ENCODE results near the gene TPCN2. TPM values are rescaled to one million over a fixed set of nuclear protein-coding genes. Genes with fewer than 3 reads are reported as not detected.

Gene TPCN2
- total and polyA plus RNA-seq, 2 of the 8 experiments (the other 6 are each of a cell fraction or from before 2014, with no cell fraction given), result 9.7 to 18.6 TPM

DNA sequence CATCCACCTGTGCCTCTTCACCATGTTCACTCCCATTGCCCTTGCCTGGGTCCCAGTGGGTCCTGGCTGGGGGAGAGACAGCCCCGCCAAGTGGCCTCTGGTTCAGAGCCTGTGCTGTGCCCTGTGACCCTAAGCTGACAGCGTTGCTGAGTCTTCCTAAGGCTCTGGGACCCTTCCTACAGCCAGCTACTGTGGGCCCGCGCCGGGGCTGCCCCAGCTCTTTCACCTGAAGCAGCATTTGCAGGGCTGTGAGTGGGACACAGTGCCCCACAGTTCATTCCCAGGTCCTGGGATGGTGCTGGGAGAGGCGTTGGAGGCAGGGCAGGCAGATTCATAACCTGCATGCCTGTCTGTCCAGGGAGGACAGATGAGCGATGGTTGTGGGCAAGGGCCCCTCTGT lies 10.7 kb downstream of the TPCN2 start:
- no peak overlapping the region for H3K4me3 ChIP-seq (ENCODE audit: extremely low read depth in 1 of 4, insufficient read depth in 2 of 4, low read depth in 3 of 4, low read length in 4 of 4)
- no peak overlapping the region for H3K4ac ChIP-seq (replicated peaks; ENCODE audit: insufficient read length, low read depth, low read length)
- H3K18ac ChIP-seq (ENCODE audit: extremely low read depth, low read length), result no peak overlapping the region
- no peak overlapping the region for H2BK15ac ChIP-seq (ENCODE audit: low read length)
- TF ChIP-seq, protein P1, sequence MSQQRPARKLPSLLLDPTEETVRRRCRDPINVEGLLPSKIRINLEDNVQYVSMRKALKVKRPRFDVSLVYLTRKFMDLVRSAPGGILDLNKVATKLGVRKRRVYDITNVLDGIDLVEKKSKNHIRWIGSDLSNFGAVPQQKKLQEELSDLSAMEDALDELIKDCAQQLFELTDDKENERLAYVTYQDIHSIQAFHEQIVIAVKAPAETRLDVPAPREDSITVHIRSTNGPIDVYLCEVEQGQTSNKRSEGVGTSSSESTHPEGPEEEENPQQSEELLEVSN (IDR thresholded peaks at IDR 0.05), result no peak
- TF ChIP-seq CBX5 (IDR thresholded peaks at IDR 0.05; ENCODE audit: low read depth, low read length), result no peak
- TF ChIP-seq NANOG (IDR thresholded peaks at IDR 0.05; ENCODE audit: insufficient read depth, low read depth, low read length, poor library complexity, severe bottlenecking), result no peak
- no peak for TF ChIP-seq BCL11A (IDR thresholded peaks at IDR 0.05; ENCODE audit: low read depth in 2 of 2, low read length in 2 of 2)
- TF ChIP-seq NRF1 (IDR thresholded peaks at IDR 0.05; ENCODE audit: low read depth, low read length), result no peak
- no peak for TF ChIP-seq CBX8 (IDR thresholded peaks at IDR 0.05; ENCODE audit: borderline replicate concordance, low read depth, low read length)
- TF ChIP-seq TAF1 (IDR thresholded peaks at IDR 0.05; ENCODE audit: low read depth, low read length), result no peak
- no peak for TF ChIP-seq SRF (IDR thresholded peaks at IDR 0.05; ENCODE audit: low read depth, low read length)
- no peak for TF ChIP-seq HDAC2 (IDR thresholded peaks at IDR 0.05; ENCODE audit: borderline replicate concordance in 1 of 2, low read depth in 2 of 2, low read length in 2 of 2)
- no peaks in the 10 kb centered on the region; a peak in 1 of 7 replicates for H3K4me1 ChIP-seq (replicated peaks in 1 of 4; ENCODE audit: control insufficient read depth in 3 of 4, insufficient read depth in 4 of 4, low read length in 3 of 4)
- FAIRE-seq (no peak), DNase-seq (ENCODE audit: low read depth in 1 of 2, low spot score in 2 of 2) (no peak)
- H3K23ac ChIP-seq (ENCODE audit: insufficient read length), result no peak overlapping the region
- POLR2A ChIA-PET (ENCODE audit: partially characterized antibody), result interaction anchor here (0.8 kb wide), 1 partner anchor 11 kb away, joined by 3 read pairs; the partner anchor contains the start of gene TPCN2
- H4K5ac ChIP-seq (ENCODE audit: insufficient read length, low read depth, low read length), result no peak overlapping the region
- peaks cover 14% of the 10 kb centered on the region for H3K79me1 ChIP-seq (ENCODE audit: low read depth, low read length)
- H2BK5ac ChIP-seq (ENCODE audit: low read depth, low read length), result no peak overlapping the region
- H4K91ac ChIP-seq (replicated peaks; ENCODE audit: insufficient read length, low read length), result no peak overlapping the region
- H2BK20ac ChIP-seq (ENCODE audit: low read length), result no peak overlapping the region
- no peak overlapping the region for H2AK5ac ChIP-seq (ENCODE audit: low read depth, low read length)
- no peak overlapping the region for H2AFZ ChIP-seq (ENCODE audit: low read length)
- CTCF ChIA-PET (ENCODE audit: partially characterized antibody), result interaction anchor here (0.9 to 2.2 kb wide), 6 partner anchors 15 to 96 kb away, joined by 3 to 5 read pairs (median 4); no protein-coding TSS in a partner anchor
- peaks cover 0 to 11% (median 3%) of the 10 kb centered on the region in 4 experiments; a peak in 6 of 8 replicates for H3K36me3 ChIP-seq (ENCODE audit: control insufficient read depth in 2 of 4, insufficient read depth in 4 of 4, low read length in 3 of 4)
- no peak overlapping the region for H3K27ac ChIP-seq (ENCODE audit: low read depth, low read length)
- H3K14ac ChIP-seq (ENCODE audit: insufficient read length), result no peak overlapping the region
- 94% methylated on average over 7 of the region's 7 CpGs; no CpG with 5 or more reads in 1 of the 2 experiments for WGBS, 2 experiments (ENCODE audit: extremely low coverage in 1 of 2, insufficient coverage in 1 of 2, insufficient read length in 1 of 2, insufficient replicate concordance in 2 of 2, low coverage in 1 of 2, low lambda C conversion rate in 2 of 2, missing lambda C conversion rate in 1 of 2)
- no peak overlapping the region for H2BK120ac ChIP-seq (replicated peaks; ENCODE audit: low read depth, low read length)
- no peak overlapping the region for H4K8ac ChIP-seq (ENCODE audit: extremely low read depth, insufficient read depth, low read length)
- no peak overlapping the region for H3K9ac ChIP-seq (replicated peaks in 1 of 4; ENCODE audit: extremely low read depth in 1 of 4, low read depth in 3 of 4, low read length in 3 of 4)
- H4K20me1 ChIP-seq (replicated peaks in 1 of 2; ENCODE audit: control insufficient read depth in 1 of 2, insufficient read depth in 2 of 2, low read length in 2 of 2), result peaks cover 2 to 35% of the 10 kb centered on the region in 2 experiments
- H3K9me3 ChIP-seq (ENCODE audit: insufficient read depth in 2 of 2, low read depth in 1 of 2, low read length in 1 of 2), result no peaks in the 10 kb centered on the region
- no peak overlapping the region for H3K56ac ChIP-seq (replicated peaks; ENCODE audit: insufficient read length, low read depth, low read length)
- H3K79me2 ChIP-seq (ENCODE audit: control insufficient read depth in 1 of 2, insufficient read depth in 2 of 2, low read length in 2 of 2), result peaks cover 0 to 4% of the 10 kb centered on the region in 2 experiments; a peak in 1 of 4 replicates
- H3K4me2 ChIP-seq (ENCODE audit: insufficient read depth in 1 of 2, low read depth in 2 of 2, low read length in 2 of 2), result no peak overlapping the region
- H3K23me2 ChIP-seq (ENCODE audit: low read depth, low read length), result no peaks in the 10 kb centered on the region
- no peak overlapping the region for H2BK12ac ChIP-seq (ENCODE audit: low read depth, low read length)
- no peaks in the 10 kb centered on the region for H3K27me3 ChIP-seq (replicated peaks in 1 of 4; ENCODE audit: control insufficient read depth in 3 of 4, extremely low read depth in 1 of 4, insufficient read depth in 3 of 4, low read length in 3 of 4)
